ENCODE results near the gene RBM42.
A peak's percentile ranks its signal among the peaks of the same experiment; 100 is the strongest.

Gene RBM42

GRCh38 chr19:35666251-35666913 lies 37.5 kb downstream of the RBM42 start, which contains the start of gene UPK1A:
TSS of gene UPK1A (plus strand) at chr19:35666517. CDS start at chr19:35666813, 296 bp downstream.
- H2BK5ac ChIP-seq (ENCODE audit: low read length), result no peak within 1 kb of the TSS
- H2BK15ac ChIP-seq (replicated peaks; ENCODE audit: low read depth), result no peak within 1 kb of the TSS
- no peak for DNase-seq
- H3K27ac ChIP-seq (ENCODE audit: low read depth, low read length), result no peak within 1 kb of the TSS
- no peak within 1 kb of the TSS for H4K5ac ChIP-seq (ENCODE audit: low read length)
- H3K18ac ChIP-seq (ENCODE audit: low read length), result no peak within 1 kb of the TSS
- H3K4ac ChIP-seq (ENCODE audit: low read depth, low read length), result no peak within 1 kb of the TSS
- no peaks in the 10 kb centered on the region for H3K79me2 ChIP-seq (ENCODE audit: control insufficient read depth, insufficient read depth, low read length)
- H3K27me3 ChIP-seq (ENCODE audit: insufficient read depth, low read length, poor library complexity), result no peaks in the 10 kb centered on the region
- no peak within 1 kb of the TSS for H2AK5ac ChIP-seq (ENCODE audit: low read length)
- no CpG with 5 or more reads among the region's 16 CpGs for WGBS (ENCODE audit: extremely low coverage, insufficient coverage, low lambda C conversion rate)
- H3K36me3 ChIP-seq (ENCODE audit: control insufficient read depth, insufficient read depth, low read length), result no peaks in the 10 kb centered on the region
- no peak within 1 kb of the TSS for H3K56ac ChIP-seq (ENCODE audit: low read length)
- H3K9ac ChIP-seq (ENCODE audit: low read length), result no peak within 1 kb of the TSS
- no peaks in the 10 kb centered on the region for H3K79me1 ChIP-seq (ENCODE audit: low read length)
- no peak within 1 kb of the TSS for H3K23ac ChIP-seq (ENCODE audit: low read length)
- no peak within 1 kb of the TSS for H3K4me3 ChIP-seq (ENCODE audit: low read length)
- H2BK120ac ChIP-seq (ENCODE audit: low read depth, low read length), result no peak within 1 kb of the TSS
- H3K4me1 ChIP-seq (ENCODE audit: control insufficient read depth, low read depth, low read length), result no peaks in the 10 kb centered on the region
- H4K8ac ChIP-seq (ENCODE audit: low read depth, low read length), result no peak within 1 kb of the TSS
- no peak within 1 kb of the TSS for H3K4me2 ChIP-seq (ENCODE audit: low read length)

GRCh38 chr19:35669566-35669965 lies 40.7 kb downstream of the RBM42 start:
- Histone ChIP-seq H3K4ac (ENCODE audit: low read depth, low read length) (no peak overlapping the region), H4K8ac (ENCODE audit: low read depth, low read length) (no peak overlapping the region), H2BK15ac (replicated peaks; ENCODE audit: low read depth) (no peak overlapping the region), H3K4me3 (ENCODE audit: low read length) (no peak overlapping the region), H3K4me1 (ENCODE audit: control insufficient read depth, low read depth, low read length) (no peaks in the 10 kb centered on the region), H3K79me1 (ENCODE audit: low read length) (no peaks in the 10 kb centered on the region), H2BK120ac (ENCODE audit: low read depth, low read length) (no peak overlapping the region), H2BK5ac (ENCODE audit: low read length) (no peak overlapping the region), H3K23ac (ENCODE audit: low read length) (no peak overlapping the region), H3K36me3 (ENCODE audit: control insufficient read depth, insufficient read depth, low read length) (no peaks in the 10 kb centered on the region), H3K18ac (ENCODE audit: low read length) (no peak overlapping the region), H3K4me2 (ENCODE audit: low read length) (no peak overlapping the region), H3K79me2 (ENCODE audit: control insufficient read depth, insufficient read depth, low read length) (no peaks in the 10 kb centered on the region), H3K9ac (ENCODE audit: low read length) (no peak overlapping the region), H3K56ac (ENCODE audit: low read length) (no peak overlapping the region), H4K5ac (ENCODE audit: low read length) (no peak overlapping the region), H3K27ac (ENCODE audit: low read depth, low read length) (no peak overlapping the region), H3K27me3 (ENCODE audit: insufficient read depth, low read length, poor library complexity) (no peaks in the 10 kb centered on the region), H2AK5ac (ENCODE audit: low read length) (no peak overlapping the region)
- WGBS (ENCODE audit: extremely low coverage, insufficient coverage, low lambda C conversion rate), result no CpG with 5 or more reads among the region's 6 CpGs
- no peak for DNase-seq

GRCh38 chr19:35669974-35670373 lies 41.1 kb downstream of the RBM42 start:
- no peak overlapping the region for H3K4me2 ChIP-seq (ENCODE audit: low read length)
- H3K79me1 ChIP-seq (ENCODE audit: low read length), result no peaks in the 10 kb centered on the region
- WGBS (ENCODE audit: extremely low coverage, insufficient coverage, low lambda C conversion rate), result no CpG with 5 or more reads among the region's 4 CpGs
- no peak overlapping the region for H2BK15ac ChIP-seq (replicated peaks; ENCODE audit: low read depth)
- no peak overlapping the region for H4K5ac ChIP-seq (ENCODE audit: low read length)
- H4K8ac ChIP-seq (ENCODE audit: low read depth, low read length), result no peak overlapping the region
- no peak overlapping the region for H3K4me3 ChIP-seq (ENCODE audit: low read length)
- H3K79me2 ChIP-seq (ENCODE audit: control insufficient read depth, insufficient read depth, low read length), result no peaks in the 10 kb centered on the region
- H2AK5ac ChIP-seq (ENCODE audit: low read length), result no peak overlapping the region
- no peaks in the 10 kb centered on the region for H3K36me3 ChIP-seq (ENCODE audit: control insufficient read depth, insufficient read depth, low read length)
- H3K4me1 ChIP-seq (ENCODE audit: control insufficient read depth, low read depth, low read length), result no peaks in the 10 kb centered on the region
- no peak for DNase-seq
- H3K23ac ChIP-seq (ENCODE audit: low read length), result no peak overlapping the region
- H3K56ac ChIP-seq (ENCODE audit: low read length), result no peak overlapping the region
- H3K9ac ChIP-seq (ENCODE audit: low read length), result no peak overlapping the region
- no peak overlapping the region for H3K18ac ChIP-seq (ENCODE audit: low read length)
- no peak overlapping the region for H2BK120ac ChIP-seq (ENCODE audit: low read depth, low read length)
- H3K4ac ChIP-seq (ENCODE audit: low read depth, low read length), result no peak overlapping the region
- H2BK5ac ChIP-seq (ENCODE audit: low read length), result no peak overlapping the region
- no peak overlapping the region for H3K27ac ChIP-seq (ENCODE audit: low read depth, low read length)
- H3K27me3 ChIP-seq (ENCODE audit: insufficient read depth, low read length, poor library complexity), result no peaks in the 10 kb centered on the region

DNA sequence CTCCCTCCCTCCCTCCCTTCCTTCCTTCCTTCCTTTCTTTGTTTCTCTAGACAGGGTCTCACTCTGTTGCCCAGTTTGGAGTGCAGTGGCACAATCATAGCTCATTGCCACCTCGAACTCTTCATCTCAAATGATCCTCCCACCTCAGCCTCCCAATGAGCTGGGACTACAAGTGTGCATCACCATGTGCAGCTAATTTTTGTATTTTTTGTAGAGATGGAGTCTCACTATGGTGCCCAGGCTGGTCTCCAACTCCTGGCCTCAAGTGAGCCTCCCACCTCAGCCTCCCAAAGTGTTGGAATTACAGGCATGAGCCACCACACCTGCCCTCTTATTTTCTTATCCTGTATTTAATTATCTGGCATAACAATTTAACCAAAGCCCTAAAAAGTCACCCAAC lies 41.9 kb downstream of the RBM42 start:
- no peak for DNase-seq
- H3K4me3 ChIP-seq (ENCODE audit: low read length), result no peak overlapping the region
- no peak overlapping the region for H3K4me2 ChIP-seq (ENCODE audit: low read length)
- no CpG with 5 or more reads among the region's 1 CpG for WGBS (ENCODE audit: extremely low coverage, insufficient coverage, low lambda C conversion rate)
- no peak overlapping the region for H4K8ac ChIP-seq (ENCODE audit: low read depth, low read length)
- no peak overlapping the region for H3K18ac ChIP-seq (ENCODE audit: low read length)
- no peak overlapping the region for H2AK5ac ChIP-seq (ENCODE audit: low read length)
- no peak overlapping the region for H3K56ac ChIP-seq (ENCODE audit: low read length)
- no peaks in the 10 kb centered on the region for H3K79me2 ChIP-seq (ENCODE audit: control insufficient read depth, insufficient read depth, low read length)
- H2BK120ac ChIP-seq (ENCODE audit: low read depth, low read length), result no peak overlapping the region
- no peak overlapping the region for H2BK5ac ChIP-seq (ENCODE audit: low read length)
- H3K36me3 ChIP-seq (ENCODE audit: control insufficient read depth, insufficient read depth, low read length), result no peaks in the 10 kb centered on the region
- H3K27me3 ChIP-seq (ENCODE audit: insufficient read depth, low read length, poor library complexity), result no peaks in the 10 kb centered on the region
- no peak overlapping the region for H3K27ac ChIP-seq (ENCODE audit: low read depth, low read length)
- no peak overlapping the region for H3K9ac ChIP-seq (ENCODE audit: low read length)
- H3K4ac ChIP-seq (ENCODE audit: low read depth, low read length), result no peak overlapping the region
- no peak overlapping the region for H2BK15ac ChIP-seq (replicated peaks; ENCODE audit: low read depth)
- no peak overlapping the region for H4K5ac ChIP-seq (ENCODE audit: low read length)
- H3K4me1 ChIP-seq (ENCODE audit: control insufficient read depth, low read depth, low read length), result no peaks in the 10 kb centered on the region
- no peak overlapping the region for H3K23ac ChIP-seq (ENCODE audit: low read length)
- H3K79me1 ChIP-seq (ENCODE audit: low read length), result no peaks in the 10 kb centered on the region

DNA sequence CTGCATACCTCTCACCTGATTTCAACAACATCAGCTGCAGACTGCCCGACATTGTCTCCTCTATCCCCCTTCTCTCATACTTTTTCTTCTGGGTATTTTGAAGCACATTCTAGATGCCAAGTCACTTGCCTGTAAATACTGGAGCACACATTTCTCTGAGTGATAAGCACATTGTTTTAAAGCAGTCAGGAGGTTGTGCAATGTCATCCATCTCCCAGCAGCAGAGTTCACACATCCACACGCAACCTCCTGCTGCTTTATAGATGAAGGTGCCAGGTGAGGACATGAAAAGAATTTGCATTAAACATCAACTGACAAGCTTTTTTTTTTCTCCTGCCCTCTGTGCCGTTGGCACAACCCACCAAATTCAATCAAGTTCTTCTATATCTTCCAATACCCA lies 43.0 kb downstream of the RBM42 start:
- DNase-seq, result peak; percentile 31
- Histone ChIP-seq H4K8ac (ENCODE audit: low read depth, low read length) (no peak overlapping the region), H3K4me1 (ENCODE audit: control insufficient read depth, low read depth, low read length) (no peaks in the 10 kb centered on the region)

More for the DNA sequence above, 43.0 kb downstream of the RBM42 start:
- no peak overlapping the region for H3K56ac ChIP-seq (ENCODE audit: low read length)
- no peak overlapping the region for H3K9ac ChIP-seq (ENCODE audit: low read length)
- H2BK15ac ChIP-seq (replicated peaks; ENCODE audit: low read depth), result no peak overlapping the region
- H3K79me1 ChIP-seq (ENCODE audit: low read length), result no peaks in the 10 kb centered on the region
- no peak overlapping the region for H2BK5ac ChIP-seq (ENCODE audit: low read length)
- no peaks in the 10 kb centered on the region for H3K36me3 ChIP-seq (ENCODE audit: control insufficient read depth, insufficient read depth, low read length)
- H3K4ac ChIP-seq (ENCODE audit: low read depth, low read length), result no peak overlapping the region
- no peak overlapping the region for H3K27ac ChIP-seq (ENCODE audit: low read depth, low read length)
- H4K5ac ChIP-seq (ENCODE audit: low read length), result no peak overlapping the region
- no peak overlapping the region for H2BK120ac ChIP-seq (ENCODE audit: low read depth, low read length)
- H3K18ac ChIP-seq (ENCODE audit: low read length), result no peak overlapping the region
- H3K79me2 ChIP-seq (ENCODE audit: control insufficient read depth, insufficient read depth, low read length), result no peaks in the 10 kb centered on the region
- WGBS (ENCODE audit: extremely low coverage, insufficient coverage, low lambda C conversion rate), result no CpG with 5 or more reads among the region's 3 CpGs
- H3K23ac ChIP-seq (ENCODE audit: low read length), result no peak overlapping the region
- H3K4me2 ChIP-seq (ENCODE audit: low read length), result no peak overlapping the region
- no peak overlapping the region for H3K4me3 ChIP-seq (ENCODE audit: low read length)
- no peaks in the 10 kb centered on the region for H3K27me3 ChIP-seq (ENCODE audit: insufficient read depth, low read length, poor library complexity)
- no peak overlapping the region for H2AK5ac ChIP-seq (ENCODE audit: low read length)

Data from mesendoderm (in vitro differentiated cells).